Activated CD8-positive, alpha-beta T cell treated with anti-CD3 and anti-CD28 coated beads, Interleukin-2, amount 10 ng/mL, durations not matched to agents 7 days and 5 days (primary cell): ENCODE data around the gene ANKRD40. TPM values are rescaled to one million over a fixed set of nuclear protein-coding genes. Genes with fewer than 3 reads are reported as not detected.

Experiments used
- ATAC-seq: fragments of 150-1000 bp; cut with Tn5 transposase; one replicate; pipeline ENCODE4 v1.10.0; 2021; ENCODE audit warnings: moderate library complexity
- CTCF ChIA-PET: fragments of 350-600 bp; sonication (Branson Sonifier 250); formaldehyde crosslinking; loops from one replicate; lab custom pipeline; 2021; ENCODE audit warnings: antibody characterized with exemption; lab: Charles Lee
- POLR2A ChIA-PET: fragments of 350-600 bp; sonication (Branson Sonifier 250); formaldehyde crosslinking; loops from one replicate; lab custom pipeline; 2021; ENCODE audit warnings: antibody characterized with exemption; lab: Charles Lee
- DNase-seq: peaks from one replicate; pipeline ENCODE4 v3.0.0-alpha.2; 2020
- H3K27ac Mint-ChIP-seq: one replicate; pipeline ENCODE4 v1.8.0; 2021; ENCODE audit warnings: mild to moderate bottlenecking, mixed read lengths
- H3K27me3 Mint-ChIP-seq: one replicate; pipeline ENCODE4 v1.8.0; 2021; ENCODE audit warnings: low read depth, mixed read lengths
- H3K36me3 Mint-ChIP-seq: one replicate; pipeline ENCODE4 v1.8.0; 2021; ENCODE audit warnings: low read depth, mixed read lengths
- H3K4me1 Mint-ChIP-seq: one replicate; pipeline ENCODE4 v1.8.0; 2021; ENCODE audit warnings: low read depth, mixed read lengths
- H3K4me3 Mint-ChIP-seq: one replicate; pipeline ENCODE4 v1.8.0; 2021; ENCODE audit warnings: mild to moderate bottlenecking, mixed read lengths
- H3K9me3 Mint-ChIP-seq: one replicate; pipeline ENCODE4 v1.8.0; 2022; ENCODE audit warnings: mixed read lengths; ENCODE audit not compliant: insufficient read depth
- total RNA-seq, 2 experiments: library from RNA; stranded (reverse); gene quantifications; one replicate each; pipeline ENCODE4 v1.2.3, GENCODE V29; 2021

The ANKRD40 gene
- total RNA-seq, 2 experiments from 2014 or later = 28.9 to 31.2 TPM

DNA sequence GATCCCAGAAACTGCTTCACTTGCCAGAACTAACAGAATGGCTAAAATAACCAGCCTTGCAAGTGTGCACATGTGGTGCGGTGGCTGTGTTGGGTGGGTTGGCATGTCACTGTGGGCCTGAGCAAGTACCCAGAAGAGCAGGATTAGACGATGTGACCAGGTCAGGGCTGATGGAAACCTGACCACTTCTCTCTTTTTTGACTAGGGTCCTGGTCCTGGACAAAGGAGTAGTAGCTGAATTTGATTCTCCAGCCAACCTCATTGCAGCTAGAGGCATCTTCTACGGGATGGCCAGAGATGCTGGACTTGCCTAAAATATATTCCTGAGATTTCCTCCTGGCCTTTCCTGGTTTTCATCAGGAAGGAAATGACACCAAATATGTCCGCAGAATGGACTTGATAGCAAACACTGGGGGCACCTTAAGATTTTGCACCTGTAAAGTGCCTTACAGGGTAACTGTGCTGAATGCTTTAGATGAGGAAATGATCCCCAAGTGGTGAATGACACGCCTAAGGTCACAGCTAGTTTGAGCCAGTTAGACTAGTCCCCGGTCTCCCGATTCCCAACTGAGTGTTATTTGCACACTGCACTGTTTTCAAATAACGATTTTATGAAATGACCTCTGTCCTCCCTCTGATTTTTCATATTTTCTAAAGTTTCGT lies 16.7 kb downstream of the ANKRD40 start:
- H3K27ac Mint-ChIP-seq = no peak overlapping the region
- H3K36me3 Mint-ChIP-seq = peaks cover 19% of the 10 kb centered on the region
- H3K9me3 Mint-ChIP-seq = no peaks in the 10 kb centered on the region
- ATAC-seq = no peak
- no peak overlapping the region for H3K4me3 Mint-ChIP-seq
- no peak for DNase-seq
- CTCF ChIA-PET = interaction anchor here (2.8 kb wide), 1 partner anchor 60 kb away, joined by 9 read pairs; no protein-coding TSS in a partner anchor
- POLR2A ChIA-PET = no interaction called here
- no peaks in the 10 kb centered on the region for H3K27me3 Mint-ChIP-seq
- H3K4me1 Mint-ChIP-seq = no peaks in the 10 kb centered on the region

DNA sequence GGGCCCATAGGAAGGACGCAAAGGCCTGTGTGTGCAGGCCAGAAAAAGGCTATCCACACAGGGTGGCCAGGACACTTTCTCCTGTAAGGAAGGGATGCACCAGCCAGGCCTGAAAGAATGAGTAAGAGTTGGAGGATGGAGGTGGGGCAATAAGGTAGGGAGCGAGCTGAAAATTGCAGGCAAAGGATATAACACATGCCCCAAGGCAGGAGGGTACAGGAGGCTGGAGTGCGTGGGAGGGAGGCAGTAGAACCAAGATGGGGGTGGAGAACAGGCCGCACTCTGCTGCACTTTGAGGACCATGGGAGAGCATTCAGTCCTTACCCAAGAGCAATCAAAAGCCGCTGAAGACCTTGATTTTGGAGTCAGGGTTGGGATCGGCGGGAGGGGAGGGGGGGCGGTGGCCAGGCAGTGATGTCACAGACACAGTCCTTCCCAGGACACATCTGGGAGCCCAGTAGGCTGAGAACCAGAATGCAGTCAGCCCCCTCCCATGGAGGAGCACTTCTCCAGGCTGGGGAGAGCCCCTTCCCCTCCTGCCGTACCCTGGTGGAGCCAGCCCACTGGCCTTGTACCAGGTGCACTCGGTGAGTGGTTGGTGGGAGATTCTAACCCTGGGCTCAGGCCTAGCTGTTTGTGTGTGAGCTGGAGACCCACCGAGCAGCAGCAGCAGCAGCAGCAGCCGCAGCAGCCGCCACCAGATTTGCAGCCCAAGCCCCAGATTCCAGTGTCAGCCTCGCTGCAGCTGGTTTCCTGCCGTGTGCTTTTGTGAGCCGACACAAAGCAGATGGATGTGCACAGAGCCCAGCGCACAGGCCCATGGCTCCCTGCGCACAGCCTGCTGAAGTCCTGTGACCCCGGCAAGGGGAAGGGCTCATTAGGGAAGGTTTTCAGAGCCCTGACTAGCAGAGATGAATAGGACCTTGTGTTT lies 17.5 kb downstream of the ANKRD40 start:
- no peak overlapping the region for H3K27ac Mint-ChIP-seq
- ChIA-PET CTCF (no interaction called here), POLR2A (no interaction called here)
- no peak for DNase-seq
- no peaks in the 10 kb centered on the region for H3K27me3 Mint-ChIP-seq
- H3K36me3 Mint-ChIP-seq = peaks cover 12% of the 10 kb centered on the region
- no peak for ATAC-seq
- H3K4me1 Mint-ChIP-seq = no peaks in the 10 kb centered on the region
- no peak overlapping the region for H3K4me3 Mint-ChIP-seq
- no peaks in the 10 kb centered on the region for H3K9me3 Mint-ChIP-seq

DNA sequence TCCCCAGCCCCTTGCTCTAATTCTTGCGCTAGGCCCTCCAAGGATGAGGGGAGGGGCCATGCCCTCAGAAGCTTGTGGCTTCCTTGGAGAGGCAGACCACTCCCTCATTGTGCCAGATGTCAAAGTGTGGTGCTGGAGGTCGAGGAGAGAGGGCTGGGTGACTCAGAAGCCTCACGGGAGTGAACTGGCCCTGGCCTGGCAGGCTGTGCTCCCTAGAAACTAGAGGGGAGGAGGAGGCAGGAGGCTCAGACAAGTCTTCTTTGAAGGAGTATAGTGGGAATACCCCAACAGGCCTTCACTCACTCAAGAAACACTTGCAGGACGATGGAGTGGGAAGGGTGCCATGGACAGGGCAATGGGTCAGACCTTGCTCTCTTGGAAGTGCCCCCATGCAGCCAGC lies 18.5 kb downstream of the ANKRD40 start:
- H3K27ac Mint-ChIP-seq = no peak overlapping the region

GRCh38 chr17:50688245-50688644 lies 19.5 kb downstream of the ANKRD40 start:
- Mint-ChIP-seq H3K27ac (no peak overlapping the region), H3K36me3 (peaks cover 5% of the 10 kb centered on the region), H3K4me3 (no peak overlapping the region), H3K4me1 (no peaks in the 10 kb centered on the region), H3K9me3 (no peaks in the 10 kb centered on the region), H3K27me3 (no peaks in the 10 kb centered on the region)
- CTCF ChIA-PET = interaction anchor here (1.0 kb wide), 1 partner anchor 9 kb away, joined by 3 read pairs; no protein-coding TSS in a partner anchor
- DNase-seq (no peak), ATAC-seq (no peak)
- POLR2A ChIA-PET = no interaction called here

More for the DNA sequence above, 18.5 kb downstream of the ANKRD40 start:
- Mint-ChIP-seq H3K36me3 (peaks cover 9% of the 10 kb centered on the region), H3K4me3 (no peak overlapping the region), H3K9me3 (no peaks in the 10 kb centered on the region), H3K4me1 (no peaks in the 10 kb centered on the region), H3K27me3 (no peaks in the 10 kb centered on the region)
- DNase-seq (no peak), ATAC-seq (no peak)
- ChIA-PET POLR2A (no interaction called here), CTCF (no interaction called here)

- CTCF ChIA-PET = interaction anchor here (1.0 kb wide), 1 partner anchor 10 kb away, joined by 3 read pairs; no protein-coding TSS in a partner anchor
- no peak overlapping the region for H3K27ac Mint-ChIP-seq
These were observed 20.3 kb downstream of the ANKRD40 start for GRCh38 chr17:50687200-50688066.

GRCh38 chr17:50686494-50687199 lies 21.1 kb downstream of the ANKRD40 start:
- DNase-seq = no peak
- no peak overlapping the region for H3K27ac Mint-ChIP-seq
- no peak for ATAC-seq
- H3K4me3 Mint-ChIP-seq = no peak overlapping the region
- H3K9me3 Mint-ChIP-seq = no peaks in the 10 kb centered on the region
- H3K4me1 Mint-ChIP-seq = no peaks in the 10 kb centered on the region
- POLR2A ChIA-PET = no interaction called here
- no peaks in the 10 kb centered on the region for H3K36me3 Mint-ChIP-seq
- peaks cover 9% of the 10 kb centered on the region for H3K27me3 Mint-ChIP-seq
- CTCF ChIA-PET = no interaction called here

More at GRCh38 chr17:50687200-50688066, 20.3 kb downstream of the ANKRD40 start:
- Mint-ChIP-seq H3K4me3 (no peak overlapping the region), H3K4me1 (no peaks in the 10 kb centered on the region), H3K36me3 (no peaks in the 10 kb centered on the region), H3K9me3 (no peaks in the 10 kb centered on the region), H3K27me3 (peaks cover 3% of the 10 kb centered on the region)
- ATAC-seq (no peak), DNase-seq (no peak)
- POLR2A ChIA-PET = no interaction called here

GRCh38 chr17:50685691-50686493 lies 21.8 kb downstream of the ANKRD40 start:
- ATAC-seq (no peak), DNase-seq (no peak)
- H3K27ac Mint-ChIP-seq = no peak overlapping the region
- H3K36me3 Mint-ChIP-seq = no peaks in the 10 kb centered on the region
- CTCF ChIA-PET = no interaction called here
- H3K27me3 Mint-ChIP-seq = peaks cover 16% of the 10 kb centered on the region
- no peaks in the 10 kb centered on the region for H3K9me3 Mint-ChIP-seq
- H3K4me3 Mint-ChIP-seq = no peak overlapping the region
- peaks cover 6% of the 10 kb centered on the region for H3K4me1 Mint-ChIP-seq
- POLR2A ChIA-PET = no interaction called here

DNA sequence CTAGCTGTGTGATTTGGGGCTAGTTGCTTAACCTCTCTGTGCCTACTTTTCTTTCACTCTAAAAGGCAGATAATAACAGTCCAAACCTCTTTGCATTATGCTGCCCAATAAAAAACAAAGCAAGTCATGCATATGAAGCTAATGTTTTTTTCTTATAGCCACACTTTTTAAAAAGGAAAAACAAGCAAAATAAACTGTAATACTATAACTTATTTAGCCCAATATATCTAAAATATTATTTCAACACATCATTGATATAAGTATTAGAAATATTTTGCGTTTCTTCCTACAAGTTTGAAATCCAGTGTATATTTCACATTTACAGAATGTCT lies 22.4 kb downstream of the ANKRD40 start:
- Mint-ChIP-seq H3K27me3 (peaks cover 20% of the 10 kb centered on the region), H3K27ac (no peak overlapping the region), H3K9me3 (no peaks in the 10 kb centered on the region), H3K4me3 (no peak overlapping the region), H3K4me1 (peaks cover 6% of the 10 kb centered on the region), H3K36me3 (no peaks in the 10 kb centered on the region)
- ChIA-PET CTCF (interaction anchor here (1.8 kb wide), 1 partner anchor 11 kb away, joined by 4 read pairs; no protein-coding TSS in a partner anchor), POLR2A (no interaction called here)
- no peak for ATAC-seq
- no peak for DNase-seq

- Mint-ChIP-seq H3K4me3 (no peak overlapping the region), H3K36me3 (no peaks in the 10 kb centered on the region), H3K4me1 (peaks cover 6% of the 10 kb centered on the region), H3K27ac (no peak overlapping the region), H3K9me3 (no peaks in the 10 kb centered on the region), H3K27me3 (peaks cover 24% of the 10 kb centered on the region)
- DNase-seq (no peak), ATAC-seq (no peak)
- ChIA-PET CTCF (interaction anchor here (1.0 to 1.8 kb wide), 3 partner anchors 10 to 11 kb away, joined by 3 to 4 read pairs (median 3); no protein-coding TSS in a partner anchor), POLR2A (interaction anchor here (1.1 kb wide), 1 partner anchor 112 kb away, joined by 5 read pairs; no protein-coding TSS in a partner anchor)
These were observed 22.9 kb downstream of the ANKRD40 start for GRCh38 chr17:50684612-50685333.

DNA sequence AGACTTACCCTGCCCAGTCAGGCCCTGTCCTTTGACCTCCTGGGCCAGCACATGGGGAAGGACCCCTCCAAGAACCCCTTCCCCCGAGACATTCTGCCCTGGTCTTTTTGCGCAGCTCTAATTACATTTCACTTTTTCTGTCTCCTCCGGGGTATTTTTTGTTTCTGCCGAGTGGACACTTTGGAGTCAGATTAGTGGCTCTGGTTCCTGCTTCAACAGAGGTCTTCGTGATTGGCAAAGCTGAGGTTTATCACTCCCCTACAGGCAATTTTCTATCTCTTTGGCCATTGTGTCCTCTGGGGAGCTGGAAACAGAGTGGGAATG lies 23.5 kb downstream of the ANKRD40 start:
- Mint-ChIP-seq H3K27ac (no peak overlapping the region), H3K4me3 (no peak overlapping the region), H3K27me3 (peaks cover 24% of the 10 kb centered on the region), H3K4me1 (peaks cover 6% of the 10 kb centered on the region), H3K9me3 (no peaks in the 10 kb centered on the region), H3K36me3 (no peaks in the 10 kb centered on the region)
- POLR2A ChIA-PET = interaction anchor here (1.1 kb wide), 1 partner anchor 111 kb away, joined by 5 read pairs; no protein-coding TSS in a partner anchor
- DNase-seq (no peak), ATAC-seq (no peak)
- CTCF ChIA-PET = interaction anchor here (1.0 to 1.8 kb wide), 3 partner anchors 9 to 12 kb away, joined by 3 to 4 read pairs (median 3); no protein-coding TSS in a partner anchor
